H9 (cell line): ENCODE results near the gene TACC2. TPM values are rescaled to one million over a fixed set of nuclear protein-coding genes. Genes with fewer than 3 reads are reported as not detected.

ENCODE experiments used
- DNase-seq: peaks from one replicate; pipeline ENCODE4 v3.0.0-alpha.2; 2017
- H2AFZ ChIP-seq: one replicate; pipeline ENCODE4 v1.6.1; 2013; ENCODE audit warnings: mild to moderate bottlenecking, low read length, control low read depth, moderate library complexity
- H2AK5ac ChIP-seq: 2 replicates; pipeline ENCODE4 v1.6.1; 2013; ENCODE audit warnings: low read length, control low read depth, mixed read lengths; ENCODE audit not compliant: insufficient read length
- H2BK120ac ChIP-seq: one replicate; pipeline ENCODE4 v1.6.1; 2013; ENCODE audit warnings: low read depth, mild to moderate bottlenecking, low read length, control low read depth, inconsistent platforms; ENCODE audit not compliant: poor library complexity, severe bottlenecking
- H2BK12ac ChIP-seq: 2 replicates; pipeline ENCODE4 v1.6.1; 2013; ENCODE audit warnings: low read length, control low read depth, mixed read lengths, low read depth; ENCODE audit not compliant: insufficient read length
- H2BK15ac ChIP-seq: 2 replicates; pipeline ENCODE4 v1.6.1; 2013; ENCODE audit warnings: low read depth, low read length, control low read depth
- H2BK20ac ChIP-seq: one replicate; pipeline ENCODE4 v1.6.1; 2013; ENCODE audit warnings: low read depth, mild to moderate bottlenecking, low read length, control low read depth, inconsistent platforms; ENCODE audit not compliant: poor library complexity, severe bottlenecking
- H2BK5ac ChIP-seq: 2 replicates; pipeline ENCODE4 v1.6.1; 2013; ENCODE audit warnings: low read length, control low read depth, mixed read lengths; ENCODE audit not compliant: insufficient read length
- H3K14ac ChIP-seq: 2 replicates; pipeline ENCODE4 v1.6.1; 2013; ENCODE audit warnings: low read length, control low read depth; ENCODE audit not compliant: insufficient read depth
- H3K18ac ChIP-seq: 2 replicates; pipeline ENCODE4 v1.6.1; 2013; ENCODE audit warnings: low read depth, mild to moderate bottlenecking, mixed read lengths, low read length, control low read depth; ENCODE audit not compliant: insufficient read length
- H3K23ac ChIP-seq: 2 replicates; pipeline ENCODE4 v1.6.1; 2013; ENCODE audit warnings: low read length, control low read depth, mixed read lengths, low read depth; ENCODE audit not compliant: insufficient read length
- H3K23me2 ChIP-seq: 2 replicates; pipeline ENCODE4 v1.6.1; 2013; ENCODE audit warnings: low read depth, mild to moderate bottlenecking, mixed read lengths, low read length, control low read depth; ENCODE audit not compliant: insufficient read length, poor library complexity, severe bottlenecking
- H3K27ac ChIP-seq: 2 replicates; pipeline ENCODE4 v1.5.1; 2013; ENCODE audit warnings: low read length, control low read depth, mixed read lengths, low read depth; ENCODE audit not compliant: insufficient read length
- H3K27me3 ChIP-seq: 2 replicates; pipeline ENCODE4 v1.6.1; 2013; ENCODE audit warnings: low read length, control low read depth, inconsistent platforms; ENCODE audit not compliant: insufficient read depth
- H3K4ac ChIP-seq: 2 replicates; pipeline ENCODE4 v1.6.1; 2013; ENCODE audit warnings: low read depth, mild to moderate bottlenecking, control low read depth, inconsistent platforms, low read length, moderate library complexity
- H3K4me1 ChIP-seq: 2 replicates; pipeline ENCODE4 v1.6.1; 2013; ENCODE audit warnings: low read length, control low read depth, inconsistent platforms; ENCODE audit not compliant: insufficient read depth
- H3K4me2 ChIP-seq: 2 replicates; pipeline ENCODE4 v1.6.1; 2013; ENCODE audit warnings: low read length, control low read depth, mixed read lengths; ENCODE audit not compliant: insufficient read length, insufficient read depth
- H3K56ac ChIP-seq: 2 replicates; pipeline ENCODE4 v1.6.1; 2013; ENCODE audit warnings: low read depth, mild to moderate bottlenecking, mixed read lengths, low read length, control low read depth; ENCODE audit not compliant: insufficient read length
- H3K79me1 ChIP-seq: 2 replicates; pipeline ENCODE4 v1.6.1; 2013; ENCODE audit warnings: low read depth, mild to moderate bottlenecking, moderate library complexity, low read length, control low read depth, inconsistent platforms; ENCODE audit not compliant: insufficient read depth, poor library complexity, severe bottlenecking
- H3K79me2 ChIP-seq: 2 replicates; pipeline ENCODE4 v1.6.1; 2013; ENCODE audit warnings: low read length, control low read depth, inconsistent platforms; ENCODE audit not compliant: insufficient read depth
- H3K9ac ChIP-seq: 2 replicates; pipeline ENCODE4 v1.6.1; 2013; ENCODE audit warnings: low read length, control low read depth, mixed read lengths; ENCODE audit not compliant: insufficient read length; ENCODE audit errors: extremely low read depth
- H3K9me3 ChIP-seq: one replicate; pipeline ENCODE4 v1.6.1; 2013; ENCODE audit warnings: low read depth, low read length, inconsistent platforms; ENCODE audit not compliant: control insufficient read depth
- H3T11ph ChIP-seq: one replicate; pipeline ENCODE4 v1.6.1; 2013; ENCODE audit warnings: mild to moderate bottlenecking, low read length, control low read depth, inconsistent platforms
- H4K20me1 ChIP-seq: one replicate; pipeline ENCODE4 v1.6.1; 2013; ENCODE audit not compliant: control insufficient read depth, insufficient read length, insufficient read depth
- H4K5ac ChIP-seq: 2 replicates; pipeline ENCODE4 v1.6.1; 2013; ENCODE audit warnings: low read depth, mild to moderate bottlenecking, mixed read lengths, low read length, control low read depth; ENCODE audit not compliant: insufficient read length
- H4K8ac ChIP-seq: replicated peaks from 2 replicates; pipeline ENCODE4 v1.6.1; 2013; ENCODE audit warnings: low read length, control low read depth, mixed read lengths, low read depth; ENCODE audit not compliant: insufficient read length
- H4K91ac ChIP-seq: 2 replicates; pipeline ENCODE4 v1.6.1; 2013; ENCODE audit warnings: low read depth, mild to moderate bottlenecking, moderate library complexity, mixed read lengths, low read length, control low read depth; ENCODE audit not compliant: insufficient read length
- H3K27ac Mint-ChIP-seq, 3 experiments: 2 replicates in 2 of 3; 3 replicates in 1 of 3; pipeline ENCODE4 v1.8.0; 2020 to 2021; ENCODE audit warnings: mixed read lengths in 3 of 3, mild to moderate bottlenecking in 1 of 3, moderate library complexity in 1 of 3
- H3K27me3 Mint-ChIP-seq: 2 replicates; pipeline ENCODE4 v1.8.0; 2021; ENCODE audit warnings: low read depth, mild to moderate bottlenecking, moderate library complexity, mixed read lengths
- H3K36me3 Mint-ChIP-seq, 3 experiments: 2 replicates in 2 of 3; 3 replicates in 1 of 3; pipeline ENCODE4 v1.8.0; 2020 to 2021; ENCODE audit warnings: low read depth in 3 of 3, mixed read lengths in 3 of 3; ENCODE audit not compliant: insufficient read depth in 1 of 3
- H3K4me1 Mint-ChIP-seq, 2 experiments: 2 replicates each; pipeline ENCODE4 v1.8.0; 2020; ENCODE audit warnings: mixed read lengths in 2 of 2
- H3K4me3 Mint-ChIP-seq, 2 experiments: 2 replicates in 1 of 2; 3 replicates in 1 of 2; pipeline ENCODE4 v1.8.0; 2020 to 2021; ENCODE audit warnings: mild to moderate bottlenecking in 2 of 2, mixed read lengths in 2 of 2, moderate library complexity in 1 of 2
- H3K9me3 Mint-ChIP-seq, 2 experiments: 2 replicates in 1 of 2; 3 replicates in 1 of 2; pipeline ENCODE4 v1.8.0; 2020; ENCODE audit warnings: mild to moderate bottlenecking in 2 of 2, mixed read lengths in 2 of 2, moderate library complexity in 1 of 2
- CTCF ChIP-seq: fragments of 200-600 bp; sonication (generic); conservative IDR thresholded peaks from 3 replicates; pipeline ENCODE4 v1.8.0; 2021; ENCODE audit warnings: antibody characterized with exemption, mild to moderate bottlenecking
- WGBS: extraction: QIAGEN DNeasy Blood & Tissue Kit; methylation state at CpG from one replicate; pipeline ENCODE4 v1.1.7; 2013; ENCODE audit warnings: missing lambda C conversion rate, low lambda C conversion rate, mixed read lengths; ENCODE audit not compliant: insufficient read length; ENCODE audit errors: extremely low coverage; 5-methylcytosine and 5-hydroxymethylcytosine counted together
- total RNA-seq: library from RNA; stranded (reverse); gene quantifications from 2 replicates; pipeline ENCODE4 v1.2.1, GENCODE V29; 2021

Gene TACC2
- total RNA-seq, 1 experiment from 2014 or later = 58.1 TPM

- no peak overlapping the region for H3K9ac ChIP-seq
- no peak overlapping the region for H3K27ac ChIP-seq
- H2BK5ac ChIP-seq = no peak overlapping the region
- peaks cover 4% of the 10 kb centered on the region; the same call in 1 of the 2 replicates for H3K4me1 ChIP-seq
- no peak overlapping the region for H4K8ac ChIP-seq
- TF ChIP-seq CTCF = no peak
- no peaks in the 10 kb centered on the region for H3K36me3 Mint-ChIP-seq
- no peaks in the 10 kb centered on the region for H3K79me1 ChIP-seq
- no peak overlapping the region for H3K23ac ChIP-seq
- no peak overlapping the region; a peak in 1 of 7 replicates for H3K27ac Mint-ChIP-seq
- no peak overlapping the region for H3K18ac ChIP-seq
- no peak overlapping the region for H2BK120ac ChIP-seq
- WGBS = no CpG with 5 or more reads among the region's 5 CpGs
- no peak overlapping the region for H3K14ac ChIP-seq
- no peak overlapping the region for H2BK20ac ChIP-seq
- H2AK5ac ChIP-seq = no peak overlapping the region
- no peaks in the 10 kb centered on the region; the same call in 1 of the 2 replicates for H3K27me3 Mint-ChIP-seq
- H2BK12ac ChIP-seq = no peak overlapping the region
- peaks cover 40 to 52% of the 10 kb centered on the region in 2 experiments for H3K4me1 Mint-ChIP-seq
- H3K9me3 Mint-ChIP-seq = no peaks in the 10 kb centered on the region
- no peak overlapping the region for H4K91ac ChIP-seq
- no peaks in the 10 kb centered on the region for H3K79me2 ChIP-seq
- H3K4me2 ChIP-seq = no peak overlapping the region
- no peaks in the 10 kb centered on the region for H3K27me3 ChIP-seq
- no peak overlapping the region for H3T11ph ChIP-seq
- H3K56ac ChIP-seq = no peak overlapping the region
- no peaks in the 10 kb centered on the region for H3K9me3 ChIP-seq
- H3K4ac ChIP-seq = no peak overlapping the region
- H4K5ac ChIP-seq = no peak overlapping the region
- DNase-seq = no peak
- H3K4me3 Mint-ChIP-seq = peak overlapping the region in 1 of 2 experiments; percentile 45; a peak in 1 of 5 replicates
- H3K23me2 ChIP-seq = no peaks in the 10 kb centered on the region
- no peak overlapping the region for H2AFZ ChIP-seq
- no peaks in the 10 kb centered on the region for H4K20me1 ChIP-seq
- H2BK15ac ChIP-seq = no peak overlapping the region
Measured at GRCh38 chr10:122045212-122045611, 56.2 kb downstream of the TACC2 start.
